DND-41 (cell line): Measurements from ENCODE around the gene ADK.

Source experiments
- CTCF ChIP-seq: IDR thresholded peaks from 2 replicates; pipeline ENCODE4 v1.5.1; 2012; ENCODE audit warnings: borderline replicate concordance, low read length, moderate library complexity, mild to moderate bottlenecking; ENCODE audit not compliant: poor library complexity, severe bottlenecking; ENCODE audit errors: extremely low read depth
- EZH2 ChIP-seq: IDR thresholded peaks from 3 replicates; pipeline ENCODE4 v1.6.1; 2012; ENCODE audit warnings: borderline replicate concordance, low read depth, mild to moderate bottlenecking, moderate library complexity, low read length, inconsistent platforms; ENCODE audit not compliant: severe bottlenecking

GRCh38 chr10:74624501-74624900 lies 473.5 kb downstream of the ADK start:
- TF ChIP-seq CTCF (no peak), EZH2 (no peak)
